ENCODE results near the gene FEN1. TPM values are rescaled to one million over a fixed set of nuclear protein-coding genes. Genes with fewer than 3 reads are reported as not detected.

FEN1 gene
- total and polyA plus RNA-seq, 2 of the 13 experiments (the other 11 are each of a cell fraction or from before 2014, with no cell fraction given) = 12.4 to 102 TPM

- TF ChIP-seq RBM39 (IDR thresholded peaks at IDR 0.05; ENCODE audit: low read depth, low read length, poor library complexity, severe bottlenecking) = no peak
- TF ChIP-seq XBP1 (CRISPR knock-in tag; IDR thresholded peaks at IDR 0.05) = no peak
- TF ChIP-seq MLXIP (CRISPR knock-in tag; IDR thresholded peaks at IDR 0.05; ENCODE audit: borderline replicate concordance) = no peak
- TF ChIP-seq ZNF724P (CRISPR knock-in tag; IDR thresholded peaks at IDR 0.05; ENCODE audit: borderline replicate concordance) = no peak
- no peak for TF ChIP-seq PAWR (CRISPR knock-in tag; IDR thresholded peaks at IDR 0.05; ENCODE audit: borderline replicate concordance)
- TF ChIP-seq FIP1L1 (IDR thresholded peaks at IDR 0.05; ENCODE audit: borderline replicate concordance, insufficient read depth, low read depth, low read length) = no peak
- no peak for TF ChIP-seq ZUFSP (CRISPR knock-in tag; IDR thresholded peaks at IDR 0.05; ENCODE audit: borderline replicate concordance)
- TF ChIP-seq SP4 (CRISPR knock-in tag; IDR thresholded peaks at IDR 0.05) = no peak
- no peak for TF ChIP-seq SRY (CRISPR knock-in tag; IDR thresholded peaks at IDR 0.05)
- peak; percentile 41; the same call in 1 of the 2 replicates for TF ChIP-seq HINFP (CRISPR knock-in tag; IDR thresholded peaks at IDR 0.05; ENCODE audit: low read depth)
- TF ChIP-seq FLYWCH1 (CRISPR knock-in tag; IDR thresholded peaks at IDR 0.05) = no peak
- no peak for TF ChIP-seq SNAPC5 (CRISPR knock-in tag; IDR thresholded peaks at IDR 0.05; ENCODE audit: borderline replicate concordance)
- TF ChIP-seq SRSF4 (IDR thresholded peaks at IDR 0.05; ENCODE audit: low read depth, low read length, poor library complexity, severe bottlenecking) = no peak
- peak; percentile 61 for TF ChIP-seq SPEN (CRISPR knock-in tag; IDR thresholded peaks at IDR 0.05; ENCODE audit: low read depth)
- TF ChIP-seq NONO (IDR thresholded peaks at IDR 0.05) = no peak
- peak; percentile 71 for TF ChIP-seq NONO (CRISPR knock-in tag; conservative IDR thresholded peaks at IDR 0.05)
- TF ChIP-seq DRAP1 (CRISPR knock-in tag; IDR thresholded peaks at IDR 0.05) = peak; percentile 52; the same call in 1 of the 2 replicates
- TF ChIP-seq CEBPB (IDR thresholded peaks at IDR 0.05; ENCODE audit: borderline replicate concordance, low read depth, low read length) = no peak
- TF ChIP-seq ZNF589 (CRISPR knock-in tag; conservative IDR thresholded peaks at IDR 0.05) = no peak
- TF ChIP-seq YEATS2 (CRISPR knock-in tag; IDR thresholded peaks at IDR 0.05; ENCODE audit: borderline replicate concordance) = no peak
- TF ChIP-seq ZBTB21 (CRISPR knock-in tag; IDR thresholded peaks at IDR 0.05) = no peak
- no peak for TF ChIP-seq ZKSCAN1 (IDR thresholded peaks at IDR 0.05; ENCODE audit: low read length)
- 0 out of 2 replicates have a peak, but pooled peaks have one; percentile 15 for TF ChIP-seq ZNF292 (CRISPR knock-in tag; IDR thresholded peaks at IDR 0.05; ENCODE audit: borderline replicate concordance, low read depth)
Measured at GRCh38 chr11:61827571-61828378, 35.1 kb downstream of the FEN1 start, which contains the start of gene FADS2 (continued).
